ENCODE data around the gene PSD. TPM values are rescaled to one million over a fixed set of nuclear protein-coding genes. Genes with fewer than 3 reads are reported as not detected.

The PSD gene
- total RNA-seq, 1 experiment from 2014 or later, result 3.4 TPM

DNA sequence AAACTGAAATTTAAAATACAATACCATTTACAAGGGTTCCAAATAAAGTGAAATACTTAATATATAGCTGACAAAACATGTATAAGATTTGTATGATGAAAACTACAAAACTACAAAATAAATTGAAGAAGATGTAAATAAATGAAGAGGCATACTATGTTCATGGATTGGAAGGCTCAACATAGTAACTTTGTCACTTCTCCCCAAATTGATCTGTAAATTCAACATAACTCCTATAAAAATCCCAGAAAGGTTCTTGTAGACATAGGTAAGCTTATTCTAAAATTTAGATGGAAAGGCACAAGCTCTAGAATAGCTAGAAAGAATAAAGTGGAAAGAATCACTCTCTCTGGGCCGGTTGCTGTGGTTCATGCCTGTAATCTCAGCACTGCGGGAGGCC, 47.3 kb downstream of the PSD start:
- no peak overlapping the region for H3K4me2 ChIP-seq (ENCODE audit: insufficient read depth, insufficient read length, low read length)
- no peaks in the 10 kb centered on the region for H4K20me1 ChIP-seq (ENCODE audit: control insufficient read depth, insufficient read depth, insufficient read length)
- no peaks in the 10 kb centered on the region for H3K4me1 Mint-ChIP-seq
- no peak overlapping the region for H2AK5ac ChIP-seq (ENCODE audit: insufficient read length, low read length)
- no peak overlapping the region for H3K18ac ChIP-seq (ENCODE audit: insufficient read length, low read depth, low read length)
- H3K56ac ChIP-seq (ENCODE audit: insufficient read length, low read depth, low read length), result no peak overlapping the region
- no peak overlapping the region for H3K9ac ChIP-seq (ENCODE audit: extremely low read depth, insufficient read length, low read length)
- WGBS (ENCODE audit: extremely low coverage, insufficient read length, low lambda C conversion rate), result no CpG with 5 or more reads among the region's 2 CpGs
- no peak overlapping the region for H4K5ac ChIP-seq (ENCODE audit: insufficient read length, low read depth, low read length)
- H3K79me2 ChIP-seq (ENCODE audit: insufficient read depth, low read length), result no peaks in the 10 kb centered on the region
- no peak overlapping the region for H2BK15ac ChIP-seq (ENCODE audit: low read depth, low read length)
- no peaks in the 10 kb centered on the region for H3K79me1 ChIP-seq (ENCODE audit: insufficient read depth, low read depth, low read length, poor library complexity, severe bottlenecking)
- no peak overlapping the region for H3K14ac ChIP-seq (ENCODE audit: insufficient read depth, low read length)
- no peak overlapping the region for H3K4me3 Mint-ChIP-seq
- no peak overlapping the region for H2BK20ac ChIP-seq (ENCODE audit: low read depth, low read length, poor library complexity, severe bottlenecking)
- H2BK120ac ChIP-seq (ENCODE audit: low read depth, low read length, poor library complexity, severe bottlenecking), result no peak overlapping the region
- H3K9me3 Mint-ChIP-seq, result 0 out of 5 replicates have a peak, but pooled peaks cover 0 to 4% of the 10 kb centered on the region in 2 experiments
- H3T11ph ChIP-seq (ENCODE audit: low read length), result no peak overlapping the region
- no peak overlapping the region for H2BK5ac ChIP-seq (ENCODE audit: insufficient read length, low read length)
- H3K23me2 ChIP-seq (ENCODE audit: insufficient read length, low read depth, low read length, poor library complexity, severe bottlenecking), result no peaks in the 10 kb centered on the region
- no peaks in the 10 kb centered on the region for H3K27me3 ChIP-seq (ENCODE audit: insufficient read depth, low read length)
- no peaks in the 10 kb centered on the region for H3K9me3 ChIP-seq (ENCODE audit: control insufficient read depth, low read depth, low read length)
- no peak overlapping the region for H4K91ac ChIP-seq (ENCODE audit: insufficient read length, low read depth, low read length)
- no peaks in the 10 kb centered on the region for H3K27me3 Mint-ChIP-seq (ENCODE audit: low read depth)
- DNase-seq, result no peak
- H3K27ac ChIP-seq (ENCODE audit: insufficient read length, low read depth, low read length), result no peak overlapping the region
- TF ChIP-seq, protein P1, sequence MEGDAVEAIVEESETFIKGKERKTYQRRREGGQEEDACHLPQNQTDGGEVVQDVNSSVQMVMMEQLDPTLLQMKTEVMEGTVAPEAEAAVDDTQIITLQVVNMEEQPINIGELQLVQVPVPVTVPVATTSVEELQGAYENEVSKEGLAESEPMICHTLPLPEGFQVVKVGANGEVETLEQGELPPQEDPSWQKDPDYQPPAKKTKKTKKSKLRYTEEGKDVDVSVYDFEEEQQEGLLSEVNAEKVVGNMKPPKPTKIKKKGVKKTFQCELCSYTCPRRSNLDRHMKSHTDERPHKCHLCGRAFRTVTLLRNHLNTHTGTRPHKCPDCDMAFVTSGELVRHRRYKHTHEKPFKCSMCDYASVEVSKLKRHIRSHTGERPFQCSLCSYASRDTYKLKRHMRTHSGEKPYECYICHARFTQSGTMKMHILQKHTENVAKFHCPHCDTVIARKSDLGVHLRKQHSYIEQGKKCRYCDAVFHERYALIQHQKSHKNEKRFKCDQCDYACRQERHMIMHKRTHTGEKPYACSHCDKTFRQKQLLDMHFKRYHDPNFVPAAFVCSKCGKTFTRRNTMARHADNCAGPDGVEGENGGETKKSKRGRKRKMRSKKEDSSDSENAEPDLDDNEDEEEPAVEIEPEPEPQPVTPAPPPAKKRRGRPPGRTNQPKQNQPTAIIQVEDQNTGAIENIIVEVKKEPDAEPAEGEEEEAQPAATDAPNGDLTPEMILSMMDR (conservative IDR thresholded peaks at IDR 0.05), result no peak
- no peak overlapping the region for H2BK12ac ChIP-seq (ENCODE audit: insufficient read length, low read depth, low read length)
- no peak overlapping the region for H3K23ac ChIP-seq (ENCODE audit: insufficient read length, low read depth, low read length)
- H4K8ac ChIP-seq (replicated peaks; ENCODE audit: insufficient read length, low read depth, low read length), result no peak overlapping the region
- H3K27ac Mint-ChIP-seq, result no peak overlapping the region
- no peak overlapping the region for H2AFZ ChIP-seq (ENCODE audit: low read length)
- peaks cover 35 to 79% (median 58%) of the 10 kb centered on the region in 3 experiments for H3K36me3 Mint-ChIP-seq (ENCODE audit: insufficient read depth in 1 of 3, low read depth in 3 of 3)
- H3K4me1 ChIP-seq (ENCODE audit: insufficient read depth, low read length), result no peaks in the 10 kb centered on the region
- H3K4ac ChIP-seq (ENCODE audit: low read depth, low read length), result no peak overlapping the region

All from H9 (cell line).